ENCODE measurements around the gene UIMC1.

- TF ChIP-seq GATA2 (IDR thresholded peaks at IDR 0.05; ENCODE audit: low read depth, low read length) (no peak), GATA3 (IDR thresholded peaks at IDR 0.05; ENCODE audit: low read depth, low read length) (no peak)
Measured at GRCh38 chr5:176927562-176927961, 79.0 kb downstream of the UIMC1 start.
